CD8-positive, alpha-beta memory T cell (primary cell): ENCODE results near the gene SCO1. TPM values are rescaled to one million over a fixed set of nuclear protein-coding genes. Genes with fewer than 3 reads are reported as not detected.

Experiments used
- CTCF ChIA-PET: fragments of 350-600 bp; sonication (Branson Sonifier 250); formaldehyde crosslinking; loops from one replicate; lab custom pipeline; 2021; ENCODE audit warnings: antibody characterized with exemption; lab: Charles Lee
- POLR2A ChIA-PET: fragments of 350-600 bp; sonication (Branson Sonifier 250); formaldehyde crosslinking; loops from one replicate; lab custom pipeline; 2021; ENCODE audit warnings: antibody characterized with exemption; lab: Charles Lee
- DNase-seq, 5 donors: peaks; one replicate each; pipeline versions ENCODE4 v3.0.0 to v3.0.0-alpha.2; 2020 to 2022; ENCODE audit warnings: mixed read lengths in 1 of 5
- H3K27ac ChIP-seq: one replicate; pipeline ENCODE4 v1.7.0; 2013; ENCODE audit warnings: low read depth, mild to moderate bottlenecking, low read length, moderate library complexity
- H3K27me3 ChIP-seq: 2 replicates; pipeline ENCODE4 v1.7.0; 2013; ENCODE audit warnings: low read length, mild to moderate bottlenecking; ENCODE audit not compliant: insufficient read depth, poor library complexity, severe bottlenecking
- H3K36me3 ChIP-seq: 2 replicates; pipeline ENCODE4 v1.7.0; 2013; ENCODE audit warnings: mild to moderate bottlenecking, low read length, moderate library complexity; ENCODE audit not compliant: insufficient read depth
- H3K4me1 ChIP-seq: 2 replicates; pipeline ENCODE4 v1.7.0; 2013; ENCODE audit warnings: mild to moderate bottlenecking, low read length, moderate library complexity; ENCODE audit not compliant: insufficient read depth
- H3K4me3 ChIP-seq: 2 replicates; pipeline ENCODE4 v1.7.0; 2013; ENCODE audit warnings: mild to moderate bottlenecking, low read length
- H3K9me3 ChIP-seq: 2 replicates; pipeline ENCODE4 v1.7.0; 2013; ENCODE audit warnings: mild to moderate bottlenecking, low read length
- H3K27ac Mint-ChIP-seq, 8 donors: one replicate each; pipeline ENCODE4 v1.8.0; 2020 to 2021; ENCODE audit warnings: mixed read lengths in 8 of 8, mild to moderate bottlenecking in 6 of 8, inconsistent platforms in 3 of 8, moderate library complexity in 3 of 8
- H3K27me3 Mint-ChIP-seq, 2 donors: one replicate each; pipeline ENCODE4 v1.8.0; 2020 to 2021; ENCODE audit warnings: mixed read lengths in 2 of 2, mild to moderate bottlenecking in 1 of 2, moderate library complexity in 1 of 2
- H3K36me3 Mint-ChIP-seq, 3 donors: one replicate each; pipeline ENCODE4 v1.8.0; 2020 to 2021; ENCODE audit warnings: mixed read lengths in 3 of 3, inconsistent platforms in 1 of 3, mild to moderate bottlenecking in 1 of 3
- H3K4me1 Mint-ChIP-seq, 3 donors: one replicate each; pipeline ENCODE4 v1.8.0; 2020 to 2021; ENCODE audit warnings: mixed read lengths in 3 of 3, inconsistent platforms in 1 of 3, mild to moderate bottlenecking in 1 of 3
- H3K4me3 Mint-ChIP-seq, 7 donors: one replicate each; pipeline ENCODE4 v1.8.0; 2020 to 2021; ENCODE audit warnings: mixed read lengths in 7 of 7, mild to moderate bottlenecking in 6 of 7, moderate library complexity in 4 of 7, inconsistent platforms in 2 of 7
- H3K9me3 Mint-ChIP-seq, 5 donors: one replicate each; pipeline ENCODE4 v1.8.0; 2020 to 2022; ENCODE audit warnings: mixed read lengths in 5 of 5, mild to moderate bottlenecking in 3 of 5, moderate library complexity in 2 of 5, inconsistent platforms in 1 of 5
- polyA plus RNA-seq: library from polyadenylated mRNA; unstranded; fragments of 300-500 nt; fragmentation: Illumina TruSeq; gene quantifications from one replicate; pipeline ENCODE4 v1.2.3, GENCODE V29; 2021
- total RNA-seq, 2 experiments: library from RNA; stranded (reverse); gene quantifications; one replicate each; pipeline ENCODE4 v1.2.3, GENCODE V29; 2021

The SCO1 gene
- total and polyA plus RNA-seq, 3 experiments from 2014 or later: 15.9 to 46.9 (median 45.5) TPM

DNA sequence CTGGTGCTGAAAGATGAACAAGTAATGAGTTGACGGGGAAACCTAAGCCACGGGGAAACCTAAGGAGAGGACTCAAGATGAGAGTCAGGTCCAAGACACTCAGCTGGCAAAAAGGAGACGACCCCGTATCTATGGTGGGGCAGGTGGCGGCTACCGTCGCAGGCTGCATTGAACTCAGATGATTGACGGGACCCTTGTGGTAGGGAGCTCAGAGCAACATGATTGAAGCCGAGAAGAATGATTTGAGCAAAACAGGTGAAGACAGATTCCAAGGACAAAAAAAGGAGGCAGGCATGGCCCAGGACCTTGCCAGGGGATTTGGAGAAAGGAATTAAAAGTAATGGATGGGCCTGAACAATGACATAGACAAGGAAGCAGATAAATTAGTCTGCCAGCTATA, 32.8 kb downstream of the SCO1 start:
- Histone ChIP-seq H3K27ac (no peak overlapping the region), H3K27me3 (no peaks in the 10 kb centered on the region), H3K4me3 (no peak overlapping the region), H3K36me3 (no peaks in the 10 kb centered on the region), H3K4me1 (no peaks in the 10 kb centered on the region), H3K9me3 (no peaks in the 10 kb centered on the region)
- DNase-seq: no peak
- Mint-ChIP-seq H3K36me3 (peaks cover 2 to 25% (median 10%) of the 10 kb centered on the region in 3 donors), H3K9me3 (no peaks in the 10 kb centered on the region), H3K27me3 (no peaks in the 10 kb centered on the region), H3K4me3 (no peak overlapping the region), H3K27ac (no peak overlapping the region), H3K4me1 (no peaks in the 10 kb centered on the region)
- CTCF ChIA-PET: interaction anchor here (1.7 kb wide), 1 partner anchor 18 kb away, joined by 6 read pairs; no protein-coding TSS in a partner anchor
- POLR2A ChIA-PET: no interaction called here

GRCh38 chr17:10663231-10663630, 34.1 kb downstream of the SCO1 start:
- Mint-ChIP-seq H3K4me3 (no peak overlapping the region), H3K9me3 (no peaks in the 10 kb centered on the region), H3K27ac (no peak overlapping the region), H3K4me1 (no peaks in the 10 kb centered on the region), H3K27me3 (no peaks in the 10 kb centered on the region), H3K36me3 (peaks cover 6 to 31% (median 18%) of the 10 kb centered on the region in 3 donors)
- CTCF ChIA-PET: interaction anchor here (0.6 kb wide), 1 partner anchor 181 kb away, joined by 3 read pairs; no protein-coding TSS in a partner anchor
- DNase-seq: no peak
- H3K4me3 ChIP-seq: no peak overlapping the region
- no peaks in the 10 kb centered on the region for H3K27me3 ChIP-seq
- H3K36me3 ChIP-seq: no peaks in the 10 kb centered on the region
- POLR2A ChIA-PET: no interaction called here
- no peaks in the 10 kb centered on the region for H3K9me3 ChIP-seq
- H3K27ac ChIP-seq: no peak overlapping the region
- H3K4me1 ChIP-seq: no peaks in the 10 kb centered on the region

DNA sequence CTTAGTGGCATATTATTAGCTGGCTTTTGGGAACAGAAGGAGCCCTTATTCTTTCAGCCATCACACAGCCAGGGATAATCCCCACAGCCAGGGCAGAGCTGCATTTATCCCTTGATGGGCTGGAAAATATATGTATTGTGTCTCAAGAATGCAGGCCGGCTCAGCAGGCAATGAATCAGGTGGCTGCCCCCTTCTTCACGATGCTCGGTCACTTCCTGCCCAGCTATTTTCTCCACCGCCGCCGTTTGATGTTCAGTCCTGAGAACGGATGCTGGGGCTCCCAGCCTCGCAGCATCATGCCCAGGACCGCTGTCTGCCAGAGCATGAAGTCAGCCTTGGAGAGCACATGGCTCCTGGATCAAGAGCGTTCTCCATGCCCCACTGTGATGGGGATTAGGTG, 35.9 kb downstream of the SCO1 start:
- Histone ChIP-seq H3K9me3 (no peaks in the 10 kb centered on the region), H3K27ac (no peak overlapping the region), H3K36me3 (no peaks in the 10 kb centered on the region), H3K27me3 (no peaks in the 10 kb centered on the region), H3K4me3 (no peak overlapping the region), H3K4me1 (no peaks in the 10 kb centered on the region)
- no peak overlapping the region for H3K27ac Mint-ChIP-seq
- no peaks in the 10 kb centered on the region for H3K4me1 Mint-ChIP-seq
- no peaks in the 10 kb centered on the region for H3K27me3 Mint-ChIP-seq
- POLR2A ChIA-PET: no interaction called here
- peaks cover 6 to 28% (median 18%) of the 10 kb centered on the region in 3 donors for H3K36me3 Mint-ChIP-seq
- CTCF ChIA-PET: interaction anchor here (0.7 kb wide), 1 partner anchor 15 kb away, joined by 3 read pairs; no protein-coding TSS in a partner anchor
- no peak overlapping the region for H3K4me3 Mint-ChIP-seq
- no peaks in the 10 kb centered on the region for H3K9me3 Mint-ChIP-seq
- DNase-seq: no peak

GRCh38 chr17:10657879-10658278, 39.5 kb downstream of the SCO1 start:
- Mint-ChIP-seq H3K27ac (no peak overlapping the region), H3K36me3 (peaks cover 6 to 16% (median 15%) of the 10 kb centered on the region in 3 donors), H3K27me3 (peaks cover 0 to under 1% of the 10 kb centered on the region in 2 donors), H3K4me1 (peaks cover 5 to 10% (median 7%) of the 10 kb centered on the region in 3 donors), H3K4me3 (no peak overlapping the region), H3K9me3 (no peaks in the 10 kb centered on the region)
- Histone ChIP-seq H3K27me3 (no peaks in the 10 kb centered on the region), H3K27ac (no peak overlapping the region), H3K36me3 (no peaks in the 10 kb centered on the region), H3K4me3 (no peak overlapping the region), H3K4me1 (peaks cover 3% of the 10 kb centered on the region), H3K9me3 (no peaks in the 10 kb centered on the region)
- ChIA-PET POLR2A (interaction anchor here (0.6 kb wide), 1 partner anchor 86 kb away, joined by 3 read pairs; no protein-coding TSS in a partner anchor), CTCF (interaction anchor here (3.6 kb wide), 1 partner anchor 11 kb away, joined by 13 read pairs; no protein-coding TSS in a partner anchor)
- no peak for DNase-seq

DNA sequence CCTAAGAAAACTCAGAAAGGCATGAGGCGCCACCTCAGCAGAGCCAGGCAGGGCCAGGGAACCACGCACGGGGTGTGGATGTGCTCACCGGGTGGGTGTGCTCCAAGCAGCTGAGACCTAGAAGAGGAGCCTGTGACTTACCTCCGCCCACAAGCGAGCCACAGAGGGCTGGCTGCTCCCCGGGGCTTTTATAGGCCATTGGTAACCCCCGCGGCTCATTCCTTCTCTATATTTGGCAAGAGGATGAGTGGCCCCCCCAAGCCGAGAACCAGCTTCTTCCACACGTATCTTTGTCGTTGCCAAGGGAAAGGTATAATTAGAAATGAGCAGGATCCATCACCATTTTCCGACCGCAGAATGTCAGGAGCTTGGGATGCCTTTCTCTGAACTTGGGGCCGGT, 40.2 kb downstream of the SCO1 start, which contains the start of gene MYH3:
TSS of gene MYH3 (minus strand) at position 162 of the 400 bp plus-strand sequence. CDS start 2,245 bp downstream, outside the sequence.
- CTCF ChIA-PET: interaction anchor here (3.6 kb wide), 1 partner anchor 10 kb away, joined by 13 read pairs; no protein-coding TSS in a partner anchor
- no peak within 1 kb of the TSS for H3K27ac ChIP-seq
- Mint-ChIP-seq H3K27ac (no peak within 1 kb of the TSS), H3K4me1 (peaks cover 7 to 11% (median 9%) of the 10 kb centered on the region in 3 donors), H3K4me3 (no peak within 1 kb of the TSS), H3K36me3 (peaks cover 7 to 16% (median 15%) of the 10 kb centered on the region in 3 donors), H3K27me3 (peaks cover 0 to 2% of the 10 kb centered on the region in 2 donors), H3K9me3 (no peaks in the 10 kb centered on the region)
- POLR2A ChIA-PET: no interaction called here
- H3K4me3 ChIP-seq: no peak within 1 kb of the TSS
- H3K36me3 ChIP-seq: no peaks in the 10 kb centered on the region
- no peak for DNase-seq
- peaks cover 3% of the 10 kb centered on the region for H3K4me1 ChIP-seq
- H3K27me3 ChIP-seq: no peaks in the 10 kb centered on the region
- no peaks in the 10 kb centered on the region for H3K9me3 ChIP-seq

- H3K36me3 ChIP-seq: no peaks in the 10 kb centered on the region
- H3K27ac ChIP-seq: no peak overlapping the region
- ChIA-PET CTCF (no interaction called here), POLR2A (interaction anchor here (0.5 kb wide), 1 partner anchor 78 kb away, joined by 3 read pairs; no protein-coding TSS in a partner anchor)
- H3K4me1 Mint-ChIP-seq: peaks cover 7 to 11% (median 9%) of the 10 kb centered on the region in 3 donors
- H3K9me3 Mint-ChIP-seq: no peaks in the 10 kb centered on the region
- H3K27me3 ChIP-seq: no peaks in the 10 kb centered on the region
- no peak overlapping the region for H3K4me3 ChIP-seq
- peaks cover 0 to 2% of the 10 kb centered on the region in 2 donors for H3K27me3 Mint-ChIP-seq
- no peak overlapping the region for H3K4me3 Mint-ChIP-seq
- no peaks in the 10 kb centered on the region for H3K9me3 ChIP-seq
- DNase-seq: no peak
- H3K36me3 Mint-ChIP-seq: peaks cover 3 to 7% (median 4%) of the 10 kb centered on the region in 3 donors
- peaks cover 3% of the 10 kb centered on the region for H3K4me1 ChIP-seq
- peak overlapping the region in 2 of 8 donors; percentile 9 to 14 for H3K27ac Mint-ChIP-seq
Observed at GRCh38 chr17:10653987-10654386, 43.3 kb downstream of the SCO1 start.

DNA sequence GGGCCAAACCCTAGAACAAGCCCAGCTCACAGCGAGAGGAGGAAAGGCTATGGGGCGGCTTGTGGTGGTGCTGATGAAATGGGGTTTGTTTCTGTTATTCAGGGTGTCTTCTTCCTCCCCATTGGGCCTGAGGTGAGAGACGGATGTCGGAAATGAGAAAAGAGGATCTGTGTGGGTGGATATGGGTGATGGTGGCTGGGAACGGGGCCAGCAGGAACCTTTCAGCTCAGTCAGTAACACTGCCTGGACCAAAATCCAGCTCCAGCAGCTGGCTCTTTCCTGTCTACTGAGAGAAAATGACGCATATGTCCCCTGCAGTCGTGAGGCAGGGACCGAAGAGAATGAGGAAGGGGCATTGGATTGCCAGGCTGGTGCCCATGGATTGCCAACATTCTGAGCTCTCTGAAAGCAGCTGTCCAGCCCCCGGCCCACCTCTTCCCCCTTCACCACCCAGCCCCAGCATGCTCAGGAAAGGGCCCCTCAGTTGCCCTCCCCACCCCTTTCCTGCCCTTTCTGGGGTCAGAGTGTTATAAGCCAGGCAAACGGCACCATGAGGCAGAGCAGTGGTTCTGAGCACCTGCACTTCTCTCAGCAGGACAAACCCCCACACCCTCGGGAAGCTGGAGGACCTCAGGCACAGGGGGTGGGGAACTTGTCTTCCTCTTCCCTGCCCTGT, 44.2 kb downstream of the SCO1 start:
- Mint-ChIP-seq H3K36me3 (peaks cover 2 to 6% (median 4%) of the 10 kb centered on the region in 3 donors), H3K4me3 (no peak overlapping the region), H3K4me1 (peaks cover 7 to 11% (median 9%) of the 10 kb centered on the region in 3 donors), H3K27ac (peak overlapping the region in 1 of 8 donors; percentile 47), H3K27me3 (peaks cover 0 to 2% of the 10 kb centered on the region in 2 donors), H3K9me3 (no peaks in the 10 kb centered on the region)
- ChIA-PET CTCF (interaction anchor here (1.0 kb wide), 1 partner anchor 192 kb away, joined by 3 read pairs; no protein-coding TSS in a partner anchor), POLR2A (no interaction called here)
- DNase-seq: peak in 1 of 5 donors; percentile 8
- Histone ChIP-seq H3K9me3 (no peaks in the 10 kb centered on the region), H3K36me3 (no peaks in the 10 kb centered on the region), H3K27ac (no peak overlapping the region), H3K27me3 (no peaks in the 10 kb centered on the region), H3K4me3 (no peak overlapping the region), H3K4me1 (peaks cover 3% of the 10 kb centered on the region)

DNA sequence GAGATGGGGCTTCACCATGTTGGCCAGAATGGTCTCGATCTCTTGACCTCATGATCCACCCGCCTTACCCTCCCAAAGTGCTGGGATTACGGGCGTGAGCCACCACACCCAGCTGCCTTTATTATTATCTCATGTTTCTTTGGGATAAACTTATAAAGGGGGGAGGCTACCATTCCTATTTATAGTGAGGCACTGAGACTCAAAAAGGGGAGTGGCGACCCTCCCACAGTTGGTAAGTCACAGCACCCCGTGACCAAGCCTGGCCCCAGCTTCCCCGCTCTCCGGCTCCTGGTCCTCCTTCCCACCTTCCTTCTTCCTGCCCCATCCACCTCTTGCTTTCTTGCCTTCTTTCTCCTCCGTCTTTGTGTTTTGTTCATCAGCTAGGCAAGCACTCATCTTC, 45.4 kb downstream of the SCO1 start:
- no peaks in the 10 kb centered on the region for H3K9me3 Mint-ChIP-seq
- no peaks in the 10 kb centered on the region for H3K36me3 ChIP-seq
- H3K4me1 ChIP-seq: peaks cover 3% of the 10 kb centered on the region
- ChIA-PET CTCF (interaction anchor here (0.9 kb wide), 1 partner anchor 193 kb away, joined by 3 read pairs; no protein-coding TSS in a partner anchor), POLR2A (no interaction called here)
- H3K27me3 ChIP-seq: no peaks in the 10 kb centered on the region
- no peak overlapping the region for H3K4me3 ChIP-seq
- H3K27ac ChIP-seq: no peak overlapping the region
- peak overlapping the region in 1 of 8 donors; percentile 67 for H3K27ac Mint-ChIP-seq
- H3K9me3 ChIP-seq: no peaks in the 10 kb centered on the region
- no peak for DNase-seq
- H3K4me1 Mint-ChIP-seq: peaks cover 7 to 11% (median 9%) of the 10 kb centered on the region in 3 donors
- H3K36me3 Mint-ChIP-seq: peaks cover 0 to 6% (median 4%) of the 10 kb centered on the region in 3 donors
- H3K27me3 Mint-ChIP-seq: peaks cover 0 to 2% of the 10 kb centered on the region in 2 donors
- H3K4me3 Mint-ChIP-seq: no peak overlapping the region
